SK-N-SH treated with all-trans-retinoic acid at 6 μM for 48 hours (cell line): ENCODE data around the gene LDHA.

Source experiments
- ATAC-seq: fragments of 200-7000 bp; cut with Tn5 transposase; 3 replicates; pipeline ENCODE4 v1.9.1; 2020; ENCODE audit warnings: mild to moderate bottlenecking, moderate library complexity
- ARNTL ChIP-seq: fragments of 450-650 bp; formaldehyde crosslinking; IDR thresholded peaks from 2 replicates; pipeline ENCODE4 v1.5.0; 2020; ENCODE audit warnings: low read depth, mild to moderate bottlenecking, moderate library complexity, borderline replicate concordance
- BACH2 ChIP-seq: fragments of 250-450 bp; sonication (Bioruptor Pico); IDR thresholded peaks from 2 replicates; pipeline ENCODE4 v1.9.0; 2021; ENCODE audit warnings: mild to moderate bottlenecking, borderline replicate concordance
- CREB5 ChIP-seq: fragments of 250-450 bp; sonication (Bioruptor Pico); IDR thresholded peaks from 2 replicates; pipeline ENCODE4 v1.5.1; 2020; ENCODE audit warnings: low read depth, mild to moderate bottlenecking, moderate library complexity
- CSDC2 ChIP-seq: fragments of 250-450 bp; sonication (Bioruptor Pico); IDR thresholded peaks from 2 replicates; pipeline ENCODE4 v1.5.0; 2020; ENCODE audit warnings: mild to moderate bottlenecking, moderate library complexity
- CSRNP3 ChIP-seq: fragments of 250-450 bp; sonication (Bioruptor Pico); IDR thresholded peaks from 2 replicates; pipeline ENCODE4 v1.5.1; 2021; ENCODE audit warnings: mild to moderate bottlenecking, moderate library complexity
- ESRRG ChIP-seq: fragments of 250-450 bp; sonication (Bioruptor Pico); IDR thresholded peaks from 2 replicates; pipeline ENCODE4 v1.6.1; 2021; ENCODE audit warnings: mild to moderate bottlenecking
- GLIS3 ChIP-seq: fragments of 250-450 bp; sonication (Bioruptor Pico); IDR thresholded peaks from 2 replicates; pipeline ENCODE4 v1.5.0; 2020; ENCODE audit warnings: mild to moderate bottlenecking, moderate library complexity
- ISL1 ChIP-seq: fragments of 250-450 bp; sonication (Bioruptor Pico); IDR thresholded peaks from 2 replicates; pipeline ENCODE4 v2.1.2; 2022; ENCODE audit warnings: mild to moderate bottlenecking, moderate library complexity
- OSR1 ChIP-seq: fragments of 250-450 bp; sonication (Bioruptor Pico); IDR thresholded peaks from 2 replicates; pipeline ENCODE4 v1.8.0; 2022; ENCODE audit warnings: moderate library complexity, mild to moderate bottlenecking, inconsistent platforms
- PATZ1 ChIP-seq: fragments of 250-450 bp; sonication (Bioruptor Pico); IDR thresholded peaks from 2 replicates; pipeline ENCODE4 v1.8.0; 2020; ENCODE audit warnings: mild to moderate bottlenecking, moderate library complexity, borderline replicate concordance
- POU6F1 ChIP-seq: fragments of 250-450 bp; sonication (Bioruptor Pico); IDR thresholded peaks from 2 replicates; pipeline ENCODE4 v1.8.0; 2021; ENCODE audit warnings: low read depth, mild to moderate bottlenecking, moderate library complexity, borderline replicate concordance
- PPARA ChIP-seq: fragments of 250-450 bp; sonication (Bioruptor Pico); IDR thresholded peaks from 2 replicates; pipeline ENCODE4 v1.5.0; 2020; ENCODE audit warnings: mild to moderate bottlenecking, borderline replicate concordance
- RARB ChIP-seq: fragments of 250-450 bp; sonication (Bioruptor Pico); IDR thresholded peaks from 2 replicates; pipeline ENCODE4 v1.8.0; 2021; ENCODE audit warnings: mild to moderate bottlenecking, moderate library complexity
- TCF4 ChIP-seq: fragments of 250-450 bp; sonication (Bioruptor Pico); IDR thresholded peaks from 2 replicates; pipeline ENCODE4 v1.8.0; 2021; ENCODE audit warnings: mild to moderate bottlenecking, moderate library complexity, borderline replicate concordance
- TOX ChIP-seq: fragments of 250-450 bp; sonication (Bioruptor Pico); IDR thresholded peaks from 2 replicates; pipeline ENCODE4 v1.8.0; 2021; ENCODE audit warnings: mild to moderate bottlenecking, moderate library complexity, borderline replicate concordance
- ZC3H10 ChIP-seq: fragments of 250-450 bp; sonication (Bioruptor Pico); IDR thresholded peaks from 2 replicates; pipeline ENCODE4 v1.5.1; 2021; ENCODE audit warnings: mild to moderate bottlenecking, moderate library complexity
- ZFP3 ChIP-seq: fragments of 250-450 bp; sonication (Bioruptor Pico); IDR thresholded peaks from 2 replicates; pipeline ENCODE4 v1.5.0; 2020; ENCODE audit warnings: mild to moderate bottlenecking, moderate library complexity
- ZFP30 ChIP-seq: fragments of 450-650 bp; formaldehyde crosslinking; IDR thresholded peaks from 2 replicates; pipeline ENCODE4 v1.5.0; 2022; ENCODE audit warnings: mild to moderate bottlenecking, moderate library complexity
- ZNF565 ChIP-seq: fragments of 450-650 bp; formaldehyde crosslinking; conservative IDR thresholded peaks from 2 replicates; pipeline ENCODE4 v1.5.0; 2020; ENCODE audit warnings: low read depth, mild to moderate bottlenecking, moderate library complexity
- ZNF70 ChIP-seq: fragments of 450-650 bp; formaldehyde crosslinking; IDR thresholded peaks from 2 replicates; pipeline ENCODE4 v1.5.0; 2020; ENCODE audit warnings: mild to moderate bottlenecking, moderate library complexity
- ZNF8 ChIP-seq: fragments of 450-650 bp; formaldehyde crosslinking; IDR thresholded peaks from 2 replicates; pipeline ENCODE4 v1.5.0; 2020; ENCODE audit warnings: mild to moderate bottlenecking, moderate library complexity

Gene LDHA

GRCh38 chr11:18366286-18366685 lies 28.1 kb upstream of the LDHA start:
- no peak for ATAC-seq
- no peak for TF ChIP-seq GLIS3 (CRISPR knock-in tag)
- no peak for TF ChIP-seq CSRNP3
- TF ChIP-seq ZFP30 (CRISPR knock-in tag): no peak

GRCh38 chr11:18367431-18367830 lies 26.9 kb upstream of the LDHA start:
- no peak for TF ChIP-seq RARB
- no peak for ATAC-seq

GRCh38 chr11:18368221-18368620 lies 26.1 kb upstream of the LDHA start:
- TF ChIP-seq PPARA: no peak
- TF ChIP-seq ESRRG: no peak
- no peak for TF ChIP-seq OSR1 (CRISPR knock-in tag)
- TF ChIP-seq TCF4: no peak
- no peak for TF ChIP-seq ZFP3 (CRISPR knock-in tag)
- TF ChIP-seq POU6F1 (CRISPR knock-in tag): no peak
- TF ChIP-seq CSRNP3: no peak
- TF ChIP-seq ZNF8 (CRISPR knock-in tag): no peak
- no peak for TF ChIP-seq ZC3H10 (CRISPR knock-in tag)
- peak; percentile 58 for ATAC-seq

GRCh38 chr11:18369398-18369797 lies 25.0 kb upstream of the LDHA start:
- ATAC-seq: no peak
- TF ChIP-seq ESRRG (no peak), PATZ1 (CRISPR knock-in tag) (no peak), ZFP3 (CRISPR knock-in tag) (no peak), ISL1 (no peak), POU6F1 (CRISPR knock-in tag) (no peak), ZNF565 (CRISPR knock-in tag) (no peak), RARB (no peak), CSRNP3 (no peak), CREB5 (CRISPR knock-in tag) (no peak), TCF4 (no peak), ZNF70 (CRISPR knock-in tag) (no peak), TOX (CRISPR knock-in tag) (no peak), PPARA (no peak), ZNF8 (CRISPR knock-in tag) (no peak), BACH2 (CRISPR knock-in tag) (no peak), ARNTL (CRISPR knock-in tag) (no peak), CSDC2 (CRISPR knock-in tag) (no peak)
- TF ChIP-seq, all 23 proteins: peak for 0
